SK-MEL-5 (cell line): ENCODE results near the gene AURKAIP1. TPM values are rescaled to one million over a fixed set of nuclear protein-coding genes. Genes with fewer than 3 reads are reported as not detected.
A peak's percentile ranks its signal among the peaks of the same experiment; 100 is the strongest.

Experiments used
- DNase-seq: peaks from one replicate; pipeline ENCODE4 v3.0.0-alpha.2; 2016; ENCODE audit warnings: low read depth, low spot score
- in situ Hi-C: cut with HindIII; loops from 2 replicates; pipeline ENCODE4 v1.10.0; 2016; ENCODE audit warnings: low sequenced_read_pairs, high pct_unique_total_duplicates, low pct_unique_long_range_greater_than_20kb
- total RNA-seq: library from RNA; depleted of rRNA; stranded (reverse); fragments of >200 nt; shearing (Covaris generic); gene quantifications from 2 replicates; pipeline ENCODE4 v1.2.3, GENCODE V29; 2014

The AURKAIP1 gene
- total RNA-seq, 1 experiment from 2014 or later: 136 TPM

GRCh38 chr1:1344655-1345361, 30.2 kb downstream of the AURKAIP1 start:
- in situ Hi-C loops: no loop called here

DNA sequence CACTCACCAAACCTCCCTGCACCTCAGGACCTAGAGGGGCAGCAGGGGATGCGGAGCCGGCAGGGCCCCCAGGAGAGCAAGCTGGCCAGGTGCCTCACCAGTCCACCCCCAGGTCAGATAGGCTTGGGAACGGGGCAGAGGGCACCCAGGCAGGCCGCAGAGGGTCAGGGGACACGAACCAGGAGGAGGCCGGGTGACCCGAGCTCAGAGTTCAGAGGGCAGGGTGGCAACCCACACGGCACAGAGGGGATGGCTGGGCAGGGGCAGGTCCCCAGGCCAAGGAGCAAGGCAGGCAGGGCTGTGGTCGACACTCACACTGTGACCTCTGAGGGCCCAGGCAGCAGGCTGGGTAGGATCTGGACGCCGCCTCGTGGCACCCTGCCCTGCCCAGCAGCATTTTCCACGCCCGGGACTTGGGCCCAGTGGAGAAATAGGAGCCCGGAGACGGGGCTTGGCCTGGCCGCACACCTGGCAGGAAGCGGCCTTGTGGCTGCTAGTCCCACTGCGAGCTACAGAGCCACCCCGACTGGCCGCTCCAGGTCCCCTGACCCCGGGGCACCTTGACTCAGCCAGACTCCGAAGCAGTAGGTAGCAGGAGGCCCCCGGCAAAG, 31.1 kb downstream of the AURKAIP1 start:
- in situ Hi-C loops: no loop called here
- no peak for DNase-seq

More at GRCh38 chr1:1344655-1345361, 30.2 kb downstream of the AURKAIP1 start:
- DNase-seq: peak; percentile 50

GRCh38 chr1:1342584-1343115, 32.4 kb downstream of the AURKAIP1 start:
- in situ Hi-C loops: no loop called here
- DNase-seq: no peak

GRCh38 chr1:1342061-1342562, 32.9 kb downstream of the AURKAIP1 start:
- in situ Hi-C loops: no loop called here
- DNase-seq: no peak

- DNase-seq: no peak
- in situ Hi-C loops: no loop called here
Measured at GRCh38 chr1:1341549-1342021, 33.4 kb downstream of the AURKAIP1 start.

- in situ Hi-C loops: no loop called here
- DNase-seq: no peak
Measured at GRCh38 chr1:1340791-1341548, 34.0 kb downstream of the AURKAIP1 start.

DNA sequence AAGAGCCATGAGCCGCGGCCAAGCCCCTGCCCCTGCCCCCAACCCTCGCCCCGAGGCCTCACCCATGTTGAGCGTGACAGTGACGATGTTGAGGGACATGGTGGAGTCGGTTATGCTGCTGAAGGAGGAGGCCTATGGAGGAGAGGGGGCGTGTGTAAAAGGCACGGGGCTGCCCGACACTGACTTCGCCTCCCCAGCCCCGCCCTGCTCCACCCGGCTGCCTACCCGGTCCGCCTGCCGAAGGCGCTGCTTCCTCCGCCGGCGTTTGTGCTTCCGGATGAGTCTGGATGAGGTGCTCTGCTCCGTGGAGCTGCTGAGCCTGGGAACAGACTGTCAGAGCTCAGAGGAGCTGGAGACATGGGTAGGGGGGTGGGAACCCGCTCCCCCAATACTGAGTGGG, 34.8 kb downstream of the AURKAIP1 start:
- in situ Hi-C loops: no loop called here
- no peak for DNase-seq

- no peak for DNase-seq
- in situ Hi-C loops: no loop called here
Measured at GRCh38 chr1:1338278-1338677, 36.7 kb downstream of the AURKAIP1 start.

DNA sequence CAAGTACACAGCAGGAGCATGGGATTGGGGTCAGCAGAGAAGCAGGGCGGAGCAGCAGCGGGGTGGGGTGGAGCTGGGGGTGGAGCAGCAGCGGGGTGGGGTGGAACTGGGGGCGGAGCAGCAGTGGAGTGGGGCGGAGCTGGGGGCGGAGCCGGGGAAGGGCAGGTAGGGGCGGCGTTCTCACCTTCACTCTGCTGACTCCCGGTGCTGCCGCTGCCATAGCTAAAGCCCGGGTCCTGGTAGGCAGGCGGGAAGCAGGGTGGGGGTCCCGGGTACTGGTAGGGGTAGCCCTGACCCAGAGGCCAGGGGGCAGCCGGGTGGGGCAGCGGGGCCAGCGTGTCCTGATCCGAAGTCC, 37.2 kb downstream of the AURKAIP1 start:
- no peak for DNase-seq
- in situ Hi-C loops: no loop called here

- DNase-seq: no peak
- in situ Hi-C loops: no loop called here
Measured at GRCh38 chr1:1336931-1337792, 37.8 kb downstream of the AURKAIP1 start.

DNA sequence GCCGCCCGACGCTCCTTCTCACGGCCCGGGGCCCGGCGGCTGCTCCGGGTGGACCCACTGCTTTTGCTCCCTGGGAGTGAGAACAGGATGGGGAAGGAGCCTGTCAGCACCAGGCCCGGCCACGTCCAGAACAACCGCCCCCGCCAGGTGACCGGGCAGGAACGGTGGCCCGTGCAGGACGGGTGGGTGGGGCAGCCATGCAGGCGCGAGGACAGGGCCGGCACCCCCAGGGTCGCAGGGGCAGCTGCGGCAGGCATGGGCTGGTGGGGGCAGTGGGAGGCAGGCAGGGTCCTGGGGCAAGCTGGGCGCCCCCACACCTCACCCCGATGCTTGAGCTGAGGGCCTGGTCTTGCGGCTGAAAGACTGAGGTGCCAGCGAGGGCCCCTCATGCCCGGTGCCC, 38.6 kb downstream of the AURKAIP1 start:
- in situ Hi-C loops: no loop called here
- DNase-seq: no peak

- DNase-seq: no peak
Measured at GRCh38 chr1:1335792-1336248, 39.2 kb downstream of the AURKAIP1 start.

DNA sequence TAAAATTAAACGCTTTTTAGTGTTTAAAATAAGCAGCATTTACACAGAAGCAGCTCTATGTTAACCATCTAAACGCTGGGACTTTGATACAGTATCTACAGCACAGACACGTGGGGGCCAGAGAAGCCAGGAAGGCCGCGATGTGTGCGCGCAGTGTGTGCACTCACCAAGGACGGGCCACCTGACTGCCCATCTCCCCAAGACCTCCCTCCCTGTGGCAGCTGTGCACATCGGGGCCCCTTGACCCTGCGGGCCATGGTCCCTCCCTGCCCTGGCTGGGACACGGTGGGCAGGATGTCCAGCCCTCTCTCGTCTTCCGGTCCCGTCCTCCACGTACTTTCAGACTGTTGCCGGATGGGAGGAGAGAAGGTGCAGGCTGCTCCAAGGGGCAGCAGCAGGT, 39.7 kb downstream of the AURKAIP1 start:
- no peak for DNase-seq
- in situ Hi-C loops: no loop called here

More at GRCh38 chr1:1335792-1336248, 39.2 kb downstream of the AURKAIP1 start:
- in situ Hi-C loops: no loop called here

DNA sequence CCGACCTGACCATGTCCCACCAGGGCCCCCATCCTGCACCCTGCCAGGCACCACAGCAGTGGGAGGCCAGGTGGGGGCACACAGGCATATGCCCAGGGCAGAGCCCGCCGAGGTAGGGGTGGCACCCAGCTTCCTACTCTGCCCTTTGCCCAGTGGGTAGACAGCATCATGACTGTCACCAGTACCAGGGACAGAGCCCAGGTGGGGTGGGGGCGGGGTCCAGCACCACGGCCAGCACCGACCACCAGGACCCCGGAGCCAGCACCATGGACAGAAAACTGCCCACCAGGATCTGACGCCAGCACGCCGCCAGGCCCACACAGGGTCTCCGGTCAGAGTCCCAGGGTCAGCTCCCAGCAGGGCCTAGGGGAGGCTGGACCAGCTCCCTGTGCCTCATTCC, 40.2 kb downstream of the AURKAIP1 start:
- in situ Hi-C loops: no loop called here
- DNase-seq: no peak

DNA sequence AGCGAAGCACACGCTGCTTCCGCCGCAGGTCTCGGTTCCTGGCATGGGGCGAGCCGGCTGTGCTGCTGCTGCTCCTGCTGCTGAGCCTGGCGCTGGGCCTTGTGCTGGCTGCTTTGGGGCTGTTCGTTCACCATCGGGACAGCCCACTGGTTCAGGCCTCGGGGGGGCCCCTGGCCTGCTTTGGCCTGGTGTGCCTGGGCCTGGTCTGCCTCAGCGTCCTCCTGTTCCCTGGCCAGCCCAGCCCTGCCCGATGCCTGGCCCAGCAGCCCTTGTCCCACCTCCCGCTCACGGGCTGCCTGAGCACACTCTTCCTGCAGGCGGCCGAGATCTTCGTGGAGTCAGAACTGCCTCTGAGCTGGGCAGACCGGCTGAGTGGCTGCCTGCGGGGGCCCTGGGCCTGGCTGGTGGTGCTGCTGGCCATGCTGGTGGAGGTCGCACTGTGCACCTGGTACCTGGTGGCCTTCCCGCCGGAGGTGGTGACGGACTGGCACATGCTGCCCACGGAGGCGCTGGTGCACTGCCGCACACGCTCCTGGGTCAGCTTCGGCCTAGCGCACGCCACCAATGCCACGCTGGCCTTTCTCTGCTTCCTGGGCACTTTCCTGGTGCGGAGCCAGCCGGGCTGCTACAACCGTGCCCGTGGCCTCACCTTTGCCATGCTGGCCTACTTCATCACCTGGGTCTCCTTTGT, 41.3 kb downstream of the AURKAIP1 start:
- no peak for DNase-seq
- in situ Hi-C loops: no loop called here

DNA sequence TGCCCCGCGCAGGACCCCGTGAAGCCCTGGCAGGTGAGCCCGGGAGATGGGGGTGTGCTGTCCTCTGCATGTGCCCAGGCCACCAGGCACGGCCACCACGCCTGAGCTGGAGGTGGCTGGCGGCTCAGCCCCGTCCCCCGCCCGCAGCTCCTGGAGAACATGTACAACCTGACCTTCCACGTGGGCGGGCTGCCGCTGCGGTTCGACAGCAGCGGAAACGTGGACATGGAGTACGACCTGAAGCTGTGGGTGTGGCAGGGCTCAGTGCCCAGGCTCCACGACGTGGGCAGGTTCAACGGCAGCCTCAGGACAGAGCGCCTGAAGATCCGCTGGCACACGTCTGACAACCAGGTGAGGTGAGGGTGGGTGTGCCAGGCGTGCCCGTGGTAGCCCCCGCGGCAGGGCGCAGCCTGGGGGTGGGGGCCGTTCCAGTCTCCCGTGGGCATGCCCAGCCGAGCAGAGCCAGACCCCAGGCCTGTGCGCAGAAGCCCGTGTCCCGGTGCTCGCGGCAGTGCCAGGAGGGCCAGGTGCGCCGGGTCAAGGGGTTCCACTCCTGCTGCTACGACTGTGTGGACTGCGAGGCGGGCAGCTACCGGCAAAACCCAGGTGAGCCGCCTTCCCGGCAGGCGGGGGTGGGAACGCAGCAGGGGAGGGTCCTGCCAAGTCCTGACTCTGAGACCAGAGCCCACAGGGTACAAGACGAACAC, 42.1 kb downstream of the AURKAIP1 start:
- DNase-seq: no peak
- in situ Hi-C loops: no loop called here
